ENCODE data around the gene ILDR2. TPM values are rescaled to one million over a fixed set of nuclear protein-coding genes. Genes with fewer than 3 reads are reported as not detected.

The ILDR2 gene
- total and polyA plus RNA-seq, 7 donors: 0.01 to 0.30 (median 0.12) TPM

- H3K4me1 ChIP-seq: no peaks in the 10 kb centered on the region
- TF ChIP-seq CTCF (IDR thresholded peaks at IDR 0.05): no peak
- DNase-seq: no peak
- H3K27me3 ChIP-seq (ENCODE audit: insufficient read depth in 3 of 3, low read length in 2 of 3): no peaks in the 10 kb centered on the region
- H3K27ac ChIP-seq: no peak overlapping the region
- intact Hi-C loops (cut with DNase I): no loop called here
- 82 to 84% (median 82%) methylated on average over 4 of the region's 4 CpGs for WGBS, 3 donors
- ATAC-seq: no peak
- peaks cover 6% of the 10 kb centered on the region for H3K9me3 ChIP-seq
- no peaks in the 10 kb centered on the region for H3K36me3 ChIP-seq (ENCODE audit: insufficient read depth in 1 of 2, low read depth in 1 of 2)
- H3K4me3 ChIP-seq: no peak overlapping the region
Observed at GRCh38 chr1:166907051-166907450, 68.3 kb downstream of the ILDR2 start.

GRCh38 chr1:166906647-166907046 is 68.7 kb downstream of the ILDR2 start:
- intact Hi-C loops (cut with DNase I): no loop called here
- no peaks in the 10 kb centered on the region for H3K36me3 ChIP-seq (ENCODE audit: insufficient read depth in 1 of 2, low read depth in 1 of 2)
- TF ChIP-seq CTCF (IDR thresholded peaks at IDR 0.05): no peak
- H3K4me3 ChIP-seq: no peak overlapping the region
- DNase-seq: no peak
- 92% methylated on average over 3 of the region's 3 CpGs for WGBS, 3 donors
- ATAC-seq: no peak
- no peak overlapping the region for H3K27ac ChIP-seq
- no peaks in the 10 kb centered on the region for H3K4me1 ChIP-seq
- no peaks in the 10 kb centered on the region for H3K27me3 ChIP-seq (ENCODE audit: insufficient read depth in 3 of 3, low read length in 2 of 3)
- H3K9me3 ChIP-seq: peaks cover 6% of the 10 kb centered on the region

- intact Hi-C loops (cut with DNase I): no loop called here
- DNase-seq: no peak
- Histone ChIP-seq H3K9me3 (no peaks in the 10 kb centered on the region), H3K27me3 (ENCODE audit: insufficient read depth in 3 of 3, low read length in 2 of 3) (no peaks in the 10 kb centered on the region), H3K36me3 (ENCODE audit: insufficient read depth in 1 of 2, low read depth in 1 of 2) (no peaks in the 10 kb centered on the region), H3K4me1 (no peaks in the 10 kb centered on the region), H3K27ac (no peak overlapping the region), H3K4me3 (no peak overlapping the region)
- peak in 3 of 4 donors; percentile 34 to 49 (median 49) for ATAC-seq
- whole genome bisulfite sequencing, 3 donors: 40 to 66% (median 43%) methylated on average over 3 of the region's 3 CpGs
- TF ChIP-seq CTCF (IDR thresholded peaks at IDR 0.05): no peak
Observed at GRCh38 chr1:166905900-166906299, 69.4 kb downstream of the ILDR2 start.

- Histone ChIP-seq H3K4me1 (no peaks in the 10 kb centered on the region), H3K27me3 (ENCODE audit: insufficient read depth in 3 of 3, low read length in 2 of 3) (no peaks in the 10 kb centered on the region), H3K4me3 (no peak overlapping the region), H3K9me3 (no peaks in the 10 kb centered on the region), H3K27ac (no peak overlapping the region), H3K36me3 (ENCODE audit: insufficient read depth in 1 of 2, low read depth in 1 of 2) (no peaks in the 10 kb centered on the region)
- DNase-seq (no peak), ATAC-seq (no peak)
- intact Hi-C loops (cut with DNase I): no loop called here
- no peak for TF ChIP-seq CTCF (IDR thresholded peaks at IDR 0.05)
- 30 to 41% (median 30%) methylated on average over 2 of the region's 2 CpGs for WGBS, 3 donors
Observed at GRCh38 chr1:166905136-166905535, 70.2 kb downstream of the ILDR2 start.

GRCh38 chr1:166903232-166903631 is 72.1 kb downstream of the ILDR2 start:
- DNase-seq: no peak
- intact Hi-C loops (cut with DNase I): no loop called here
- 81 to 90% (median 88%) methylated on average over 1 of the region's 1 CpG for WGBS, 3 donors

More at GRCh38 chr1:166903232-166903631, 72.1 kb downstream of the ILDR2 start:
- Histone ChIP-seq H3K4me1 (no peaks in the 10 kb centered on the region), H3K9me3 (no peaks in the 10 kb centered on the region), H3K36me3 (ENCODE audit: insufficient read depth in 1 of 2, low read depth in 1 of 2) (no peaks in the 10 kb centered on the region), H3K27me3 (ENCODE audit: insufficient read depth in 3 of 3, low read length in 2 of 3) (no peaks in the 10 kb centered on the region), H3K27ac (no peak overlapping the region), H3K4me3 (no peak overlapping the region)
- ATAC-seq: no peak
- no peak for TF ChIP-seq CTCF (IDR thresholded peaks at IDR 0.05)
